NCI-H2171 treated with DMSO at 0.1 percent for 48 hours (cell line): ENCODE results near the gene TMEM212.
"Not testable (repeated sequence)": the region's sequence is repeated elsewhere in the genome, so short reads cannot be mapped to it uniquely, and the experiment has no call there.

Experiments used
- DNase-seq: peaks from one replicate; lab custom pipeline; 2025; lab: John Stamatoyannopoulos, UW

TMEM212 gene

DNA sequence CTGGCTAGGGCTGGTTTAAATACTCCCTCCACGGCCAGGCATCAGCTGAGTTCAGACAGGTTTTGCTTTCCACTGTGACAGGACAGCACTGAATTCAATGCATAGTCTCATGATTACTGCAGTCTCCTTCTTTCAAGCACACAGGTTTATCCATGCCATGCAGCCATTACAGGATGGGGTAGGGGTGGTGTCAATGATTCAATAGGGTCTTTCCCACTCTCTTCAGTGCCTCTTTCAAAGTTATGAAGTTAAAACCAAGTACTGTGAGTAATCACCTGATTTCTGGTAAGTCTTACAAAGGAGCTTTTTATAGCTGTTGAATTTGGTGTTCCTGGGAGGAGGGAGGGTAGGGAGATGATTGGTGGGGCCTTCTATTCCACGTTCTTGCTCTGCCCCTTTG, 47.2 kb downstream of the TMEM212 start:
- no peak for DNase-seq

DNA sequence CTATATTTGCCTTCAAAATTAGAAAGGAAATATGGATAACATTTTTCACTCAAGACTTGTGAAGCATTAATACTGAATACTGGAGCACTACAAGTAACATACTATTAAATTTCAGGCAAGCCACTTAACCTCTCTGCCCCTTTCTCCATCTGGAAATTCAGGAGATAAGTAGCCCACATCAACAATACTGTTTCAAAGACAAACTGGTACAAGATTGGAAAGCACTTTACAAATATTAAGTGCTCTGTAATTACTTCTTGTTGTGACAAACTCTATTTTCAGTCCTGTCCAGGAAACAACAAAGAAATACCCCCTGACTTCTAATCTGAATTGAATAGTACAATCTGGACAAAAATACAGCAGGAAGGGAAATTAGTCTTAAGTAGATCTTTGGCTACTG, 49.3 kb downstream of the TMEM212 start:
- DNase-seq: no peak

DNA sequence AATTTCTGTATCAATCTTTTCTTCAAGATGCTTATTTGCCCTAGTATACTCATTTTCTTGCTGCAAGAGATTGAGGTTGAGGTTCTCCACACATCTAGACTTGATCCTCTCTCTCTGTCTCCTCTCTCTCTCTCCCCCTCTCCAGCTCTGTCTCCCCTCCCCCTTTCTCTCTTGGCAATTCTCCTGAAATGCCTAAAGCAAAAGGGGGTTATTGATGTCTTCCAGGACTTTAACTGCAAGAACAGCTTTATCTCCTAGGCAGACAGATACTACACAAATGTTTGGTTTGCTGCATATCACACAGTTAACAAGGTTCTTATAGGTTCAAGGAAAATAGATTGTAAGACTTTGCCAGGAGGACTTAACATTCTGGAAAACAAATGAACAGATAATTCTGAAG, 52.1 kb downstream of the TMEM212 start:
- DNase-seq: no peak

DNA sequence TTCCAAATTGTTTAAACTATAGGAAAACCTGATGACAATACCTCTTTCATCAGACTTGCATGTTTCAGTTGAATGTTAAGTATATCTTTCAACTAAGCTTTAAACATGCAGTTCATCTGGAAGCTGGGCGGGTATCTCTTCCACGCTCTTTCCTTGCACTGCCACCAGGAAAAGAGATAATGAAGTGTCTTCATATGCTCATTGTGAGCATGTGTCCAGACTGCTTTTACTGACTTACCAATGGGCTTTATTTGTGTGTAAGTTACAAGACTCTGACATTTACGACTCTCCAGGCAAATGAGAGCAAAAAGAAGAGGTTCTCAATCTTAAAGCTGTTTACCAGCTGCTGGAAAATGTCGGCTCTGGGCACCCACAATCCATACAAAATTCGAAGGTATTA, 52.8 kb downstream of the TMEM212 start:
- DNase-seq: no peak

DNA sequence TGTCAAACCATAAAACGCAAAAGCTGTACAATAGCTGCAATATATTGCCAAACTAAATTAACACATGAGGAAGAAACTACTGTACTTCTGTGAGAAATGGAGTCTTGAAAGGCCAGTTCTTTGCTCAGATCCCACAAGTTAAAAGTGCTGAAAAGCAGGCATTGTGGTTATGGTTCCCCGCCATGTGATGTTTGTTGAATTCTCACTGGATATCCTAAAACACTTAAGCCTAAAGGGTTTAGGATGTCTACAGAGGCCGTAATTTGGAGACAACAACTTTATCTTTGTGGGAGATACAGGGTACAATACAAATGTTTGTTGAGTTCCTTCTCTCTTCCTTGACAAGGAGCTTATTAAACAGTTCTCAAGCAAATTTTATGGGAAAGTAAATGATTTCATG, 53.2 kb downstream of the TMEM212 start:
- DNase-seq: no peak

DNA sequence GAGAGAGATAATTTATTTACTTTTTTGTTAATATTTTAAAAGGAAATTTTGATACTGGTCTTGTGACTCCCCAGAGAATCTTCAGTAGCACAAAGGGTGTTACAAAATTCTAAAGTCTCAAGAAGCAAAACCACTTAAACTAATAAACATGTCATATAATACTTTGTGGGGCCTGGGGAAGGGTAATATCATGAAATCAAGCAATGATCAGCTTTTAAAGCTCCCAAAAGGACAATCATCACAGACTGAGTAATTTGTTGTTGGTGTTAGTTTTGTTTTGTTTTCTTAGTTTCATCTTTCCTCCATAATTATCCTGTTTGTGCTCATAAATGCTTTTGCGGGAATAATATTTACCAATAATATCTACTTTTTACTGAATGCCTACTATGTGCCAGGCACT, 55.0 kb downstream of the TMEM212 start:
- no peak for DNase-seq

DNA sequence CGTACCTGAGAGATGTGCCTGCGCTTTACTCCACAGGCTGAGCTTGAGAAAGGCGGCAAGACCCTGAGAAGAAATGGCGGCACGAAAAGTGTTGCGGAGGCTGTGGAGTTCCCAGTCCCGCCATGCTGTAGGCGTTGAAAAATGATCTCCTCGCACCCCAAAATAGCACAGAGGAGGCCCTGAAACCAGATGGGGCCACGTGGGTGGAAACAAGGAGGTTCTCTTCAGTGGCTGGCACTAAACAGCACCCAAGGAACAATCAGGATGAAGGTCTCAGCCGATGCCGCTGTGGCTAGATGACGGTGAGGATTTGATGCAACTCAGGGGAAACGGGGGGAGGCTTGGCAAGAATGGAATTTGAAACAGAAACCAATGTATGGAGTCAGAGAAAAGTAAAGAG, 57.3 kb downstream of the TMEM212 start:
- no peak for DNase-seq

DNA sequence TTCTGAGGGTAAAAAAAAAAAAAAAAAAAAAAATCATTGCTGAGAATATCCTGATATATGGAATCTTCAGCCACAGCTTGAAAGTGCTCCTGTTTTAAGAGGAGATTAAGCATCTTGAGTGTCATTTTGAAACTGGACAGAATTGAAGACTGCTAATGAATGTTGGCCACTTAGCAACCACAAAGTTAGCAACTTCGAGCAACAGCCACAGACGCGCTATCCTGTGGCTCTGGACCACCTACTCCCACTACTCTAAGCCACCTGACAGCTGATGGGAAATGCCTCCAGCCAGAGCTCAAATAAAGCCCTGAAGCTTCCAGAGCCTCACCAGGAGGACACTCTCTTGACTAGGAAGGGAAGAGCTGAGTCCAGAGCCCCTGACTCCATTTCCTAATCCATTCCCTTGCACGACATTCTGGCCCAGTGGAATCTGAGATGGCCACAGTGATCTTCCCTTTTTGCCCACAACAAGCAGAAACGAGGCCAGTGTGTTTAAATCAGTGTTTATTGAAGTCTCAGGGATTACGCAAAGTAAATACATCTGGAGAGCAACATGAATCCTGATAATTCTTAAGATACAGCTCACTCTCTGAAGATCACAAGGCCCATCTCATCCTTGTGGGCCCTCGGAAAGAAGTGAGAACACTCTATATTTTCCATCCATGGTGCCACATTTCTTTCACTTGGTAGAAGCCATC, 58.6 kb downstream of the TMEM212 start:
- no peak for DNase-seq

DNA sequence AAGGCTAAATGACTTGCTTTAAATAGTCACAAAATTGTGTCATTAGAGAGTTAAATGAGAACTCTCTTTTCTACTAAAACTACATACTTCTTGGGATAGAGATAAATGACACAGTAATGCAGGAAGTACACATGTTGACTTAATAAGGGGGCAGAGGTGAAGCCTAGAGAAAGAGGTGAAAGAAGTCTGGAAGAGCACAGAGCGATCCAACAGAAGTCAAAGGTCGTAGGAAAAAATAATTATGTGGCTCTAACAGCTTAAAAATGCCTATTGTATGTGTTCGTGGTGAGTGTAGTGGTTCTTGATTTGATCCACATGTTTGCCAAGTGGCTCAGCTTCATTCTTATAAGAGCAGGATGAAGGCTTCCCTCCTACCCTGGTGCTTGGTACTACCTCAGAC, 61.7 kb downstream of the TMEM212 start:
- DNase-seq: no peak

DNA sequence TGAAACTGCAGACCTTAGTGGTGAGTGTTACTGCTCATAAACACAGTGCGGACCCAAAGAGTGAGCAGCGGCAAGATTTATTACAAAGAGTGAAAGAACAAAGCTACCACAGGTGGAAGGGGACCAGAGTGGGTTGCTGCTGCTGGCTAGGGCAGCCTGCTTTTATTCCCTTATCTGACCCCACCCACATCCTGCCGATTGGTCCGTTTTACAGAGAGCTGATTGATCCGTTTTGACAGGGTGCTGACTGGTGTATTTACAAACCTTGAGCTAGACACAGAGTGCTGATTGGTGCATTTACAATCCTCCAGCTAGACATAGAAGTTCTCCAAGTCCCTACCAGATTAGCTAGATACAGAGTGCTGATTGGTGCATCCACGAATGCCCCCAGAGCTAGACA, 63.4 kb downstream of the TMEM212 start:
- not testable (repeated sequence) for DNase-seq

DNA sequence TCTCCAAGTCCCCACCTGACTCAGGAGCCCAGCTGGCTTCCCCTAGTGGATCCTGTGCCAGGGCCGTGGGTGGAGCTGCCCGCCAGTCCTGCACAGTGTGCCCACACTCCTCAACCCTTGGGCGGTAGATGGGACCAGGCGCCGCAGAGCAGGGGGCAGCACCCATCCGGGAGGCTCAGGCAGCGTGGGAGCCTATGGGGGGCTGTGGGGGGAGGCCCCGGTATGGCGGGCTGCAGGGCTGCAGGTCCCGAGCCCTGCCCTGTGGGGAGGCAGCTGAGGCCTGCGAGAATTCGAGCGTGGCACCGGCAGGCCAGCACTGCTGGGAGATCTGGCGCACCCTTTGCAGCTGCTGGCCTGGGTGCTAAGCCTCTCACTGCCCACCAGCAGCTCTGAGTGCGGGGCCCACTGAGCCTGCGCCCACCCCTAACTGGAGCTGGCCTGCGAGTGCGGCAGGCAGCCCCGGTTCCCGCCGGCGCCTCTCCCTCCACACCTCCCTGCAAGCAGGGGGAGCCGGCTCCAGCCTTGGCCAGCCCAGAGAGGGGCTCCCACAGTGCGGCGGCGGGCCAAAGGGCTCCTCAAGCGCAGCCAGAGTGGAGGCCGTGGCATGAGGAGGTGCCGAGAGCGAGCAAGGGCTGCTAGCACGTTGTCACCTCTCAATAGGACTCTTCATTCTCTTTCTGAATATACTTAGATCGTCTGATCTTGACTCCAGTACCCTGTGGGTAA, 64.0 kb downstream of the TMEM212 start:
- DNase-seq: no peak

DNA sequence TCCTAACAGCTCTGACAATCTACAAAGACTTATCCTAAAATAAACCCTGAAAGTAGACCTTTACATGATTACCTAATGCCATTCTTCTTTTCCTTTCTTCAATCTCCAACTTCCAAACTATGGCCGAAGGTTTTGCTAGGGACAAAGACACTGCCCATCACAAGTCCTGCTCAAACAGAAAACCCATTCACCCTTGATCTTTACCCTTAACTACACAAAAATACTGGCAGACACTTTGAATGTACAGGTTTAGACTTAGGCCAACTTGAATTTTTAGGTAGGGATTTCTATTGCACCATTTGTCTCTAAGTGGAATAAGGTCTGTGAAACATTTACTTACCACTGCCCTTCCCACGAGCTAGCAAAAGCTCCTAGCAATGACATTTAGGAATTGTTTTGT, 64.6 kb downstream of the TMEM212 start:
- no peak for DNase-seq

DNA sequence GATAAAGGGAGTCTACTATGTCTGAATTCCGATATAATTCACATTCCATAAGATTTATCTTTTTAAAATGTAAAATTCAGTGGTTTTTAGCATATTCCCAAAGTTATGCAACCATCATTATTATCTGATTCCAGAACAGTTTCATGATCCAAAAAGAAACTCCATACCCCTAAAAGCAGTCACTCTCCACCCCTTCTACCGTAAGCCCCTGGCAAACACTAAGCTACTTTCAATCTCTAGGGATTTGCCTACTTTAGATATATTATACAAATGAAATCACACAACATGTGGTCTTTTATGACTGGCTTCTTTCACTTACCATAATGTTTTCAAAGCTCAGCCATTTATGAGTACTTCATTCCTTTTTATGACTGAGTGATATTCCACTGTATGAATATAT, 65.6 kb downstream of the TMEM212 start:
- DNase-seq: no peak
